Natural killer cell (primary cell): ENCODE results near the gene FHIT. TPM values are rescaled to one million over a fixed set of nuclear protein-coding genes. Genes with fewer than 3 reads are reported as not detected.

Experiments
- ATAC-seq, 3 donors: fragments of 150-1000 bp in 2 of 3; fragments of 200-7000 bp in 1 of 3; cut with Tn5 transposase; 1 replicate in 1 of 3; 2 replicates in 2 of 3; pipeline ENCODE4 v1.10.0; 2021; ENCODE audit warnings: mild to moderate bottlenecking in 2 of 3, moderate library complexity in 2 of 3
- DNase-seq, 2 donors: peaks; one replicate each; pipeline versions ENCODE4 v3.0.0 to v3.0.0-alpha.2; 2013 to 2021; ENCODE audit warnings: mixed read lengths in 1 of 2
- H3K27ac ChIP-seq: one replicate; pipeline ENCODE4 v1.5.1; 2013; ENCODE audit warnings: mild to moderate bottlenecking, low read length
- H3K27me3 ChIP-seq: one replicate; pipeline ENCODE4 v1.6.1; 2013; ENCODE audit warnings: low read length; ENCODE audit not compliant: control insufficient read depth, insufficient read depth
- H3K36me3 ChIP-seq: one replicate; pipeline ENCODE4 v1.6.1; 2013; ENCODE audit warnings: low read length; ENCODE audit not compliant: control insufficient read depth, insufficient read depth
- H3K4me1 ChIP-seq: one replicate; pipeline ENCODE4 v1.6.1; 2013; ENCODE audit warnings: low read length; ENCODE audit not compliant: control insufficient read depth, insufficient read depth
- H3K4me3 ChIP-seq: one replicate; pipeline ENCODE4 v1.5.1; 2013; ENCODE audit warnings: low read length
- H3K9me3 ChIP-seq: one replicate; pipeline ENCODE4 v1.6.1; 2013; ENCODE audit warnings: low read length; ENCODE audit not compliant: control insufficient read depth, insufficient read depth
- H3K27ac Mint-ChIP-seq, 2 donors: one replicate each; pipeline ENCODE4 v1.8.0; 2022; ENCODE audit warnings: mild to moderate bottlenecking in 2 of 2, mixed read lengths in 2 of 2, moderate library complexity in 1 of 2
- H3K27me3 Mint-ChIP-seq, 2 donors: one replicate each; pipeline ENCODE4 v1.8.0; 2022; ENCODE audit warnings: low read depth in 2 of 2, mixed read lengths in 2 of 2
- H3K36me3 Mint-ChIP-seq: one replicate; pipeline ENCODE4 v1.8.0; 2022; ENCODE audit warnings: mixed read lengths
- H3K4me1 Mint-ChIP-seq, 2 donors: one replicate each; pipeline ENCODE4 v1.8.0; 2022; ENCODE audit warnings: mixed read lengths in 2 of 2
- H3K4me3 Mint-ChIP-seq: one replicate; pipeline ENCODE4 v1.8.0; 2022; ENCODE audit warnings: mild to moderate bottlenecking, moderate library complexity, mixed read lengths
- H3K9me3 Mint-ChIP-seq, 2 donors: one replicate each; pipeline ENCODE4 v1.8.0; 2022; ENCODE audit warnings: mixed read lengths in 2 of 2
- CTCF ChIP-seq: fragments of 200-600 bp; IDR thresholded peaks from one replicate; pipeline ENCODE4 v1.8.0; 2022; ENCODE audit warnings: antibody characterized with exemption
- WGBS: methylation state at CpG from one replicate; pipeline ENCODE4 v1.1.7; 2013; ENCODE audit warnings: missing lambda C conversion rate; ENCODE audit not compliant: insufficient coverage; 5-methylcytosine and 5-hydroxymethylcytosine counted together
- intact Hi-C: fragments of 100-400 bp; cut with micrococcal nuclease; formaldehyde crosslinking; loops from one replicate; pipeline ENCODE4 v1.14.2; 2022
- total RNA-seq, 4 donors: library from RNA; stranded (reverse); fragments of 120-200 nt in 1 of 4; gene quantifications; one replicate each; pipeline versions ENCODE4 v1.2.3 to v1.2.4, GENCODE V29; 2013 to 2022

The FHIT gene
- total RNA-seq, 3 donors from 2014 or later (not counting 1 experiment from before 2014, with no cell fraction given): 2.7 to 6.1 (median 3.3) TPM

- no peaks in the 10 kb centered on the region for H3K4me1 ChIP-seq
- H3K27me3 Mint-ChIP-seq: no peaks in the 10 kb centered on the region
- intact Hi-C loops: no loop called here
- H3K27me3 ChIP-seq: no peaks in the 10 kb centered on the region
- no peak for TF ChIP-seq CTCF
- H3K4me3 Mint-ChIP-seq: no peak overlapping the region
- WGBS: 50% methylated on average over 2 of the region's 3 CpGs
- DNase-seq (peak in 1 of 2 donors; percentile 8), ATAC-seq (no peak)
- no peak overlapping the region for H3K4me3 ChIP-seq
- no peaks in the 10 kb centered on the region for H3K9me3 Mint-ChIP-seq
- peaks cover 7 to 8% of the 10 kb centered on the region in 2 donors for H3K4me1 Mint-ChIP-seq
- H3K9me3 ChIP-seq: no peaks in the 10 kb centered on the region
- no peaks in the 10 kb centered on the region for H3K36me3 Mint-ChIP-seq
- H3K27ac ChIP-seq: no peak overlapping the region
- no peak overlapping the region for H3K27ac Mint-ChIP-seq
- H3K36me3 ChIP-seq: no peaks in the 10 kb centered on the region
Observed at GRCh38 chr3:59895972-59896371, 1355.3 kb downstream of the FHIT start.

DNA sequence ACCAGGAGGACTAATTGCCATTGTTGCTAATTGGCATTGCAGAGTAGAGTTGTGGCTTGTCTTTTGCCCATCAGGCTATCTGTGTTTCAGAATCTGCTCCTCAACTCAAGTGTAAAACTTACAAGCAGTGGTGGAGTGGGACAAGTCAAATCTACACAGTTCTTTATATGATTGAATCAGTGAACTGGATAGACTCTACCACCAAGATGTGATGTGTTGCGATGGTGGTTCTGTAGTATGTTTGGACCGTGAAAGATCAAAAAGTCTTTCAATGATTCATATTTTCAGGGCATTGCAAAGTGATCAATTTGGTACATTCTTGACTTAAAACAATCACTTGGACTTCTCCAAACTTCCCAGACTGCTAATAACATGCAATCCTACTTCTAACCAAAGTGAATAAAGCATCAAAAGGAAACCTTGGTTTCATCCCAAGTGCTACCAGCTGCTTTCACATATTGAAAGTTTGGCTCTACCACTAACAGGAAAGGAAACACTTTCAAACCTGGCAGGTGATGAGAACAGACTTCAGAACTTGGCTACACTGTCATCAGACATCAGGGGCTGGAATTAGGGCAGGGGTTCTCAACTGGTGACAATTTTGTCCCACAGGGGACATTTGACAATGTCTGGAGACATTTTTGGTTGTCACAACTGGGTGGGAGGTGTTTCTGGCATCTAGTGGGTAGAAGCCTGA, 1356.7 kb downstream of the FHIT start:
- Mint-ChIP-seq H3K4me1 (peaks cover 7 to 8% of the 10 kb centered on the region in 2 donors), H3K27me3 (no peaks in the 10 kb centered on the region), H3K9me3 (no peaks in the 10 kb centered on the region), H3K36me3 (no peaks in the 10 kb centered on the region), H3K27ac (no peak overlapping the region), H3K4me3 (no peak overlapping the region)
- DNase-seq (no peak), ATAC-seq (no peak)
- TF ChIP-seq CTCF: no peak
- 100% methylated on average over 2 of the region's 2 CpGs for WGBS
- Histone ChIP-seq H3K4me3 (no peak overlapping the region), H3K4me1 (no peaks in the 10 kb centered on the region), H3K27me3 (no peaks in the 10 kb centered on the region), H3K36me3 (no peaks in the 10 kb centered on the region), H3K27ac (no peak overlapping the region), H3K9me3 (no peaks in the 10 kb centered on the region)
- intact Hi-C loops: no loop called here

GRCh38 chr3:59890639-59891038, 1360.6 kb downstream of the FHIT start:
- Mint-ChIP-seq H3K27me3 (no peaks in the 10 kb centered on the region), H3K4me1 (peaks cover 10 to 13% of the 10 kb centered on the region in 2 donors), H3K4me3 (no peak overlapping the region), H3K27ac (no peak overlapping the region), H3K9me3 (no peaks in the 10 kb centered on the region), H3K36me3 (no peaks in the 10 kb centered on the region)
- 100% methylated on average over 2 of the region's 3 CpGs for WGBS
- H3K27me3 ChIP-seq: no peaks in the 10 kb centered on the region
- no peak overlapping the region for H3K4me3 ChIP-seq
- DNase-seq (no peak), ATAC-seq (no peak)
- no peaks in the 10 kb centered on the region for H3K36me3 ChIP-seq
- peaks cover 7% of the 10 kb centered on the region for H3K4me1 ChIP-seq
- intact Hi-C loops: no loop called here
- H3K27ac ChIP-seq: no peak overlapping the region
- H3K9me3 ChIP-seq: no peaks in the 10 kb centered on the region
- TF ChIP-seq CTCF: no peak

- Histone ChIP-seq H3K36me3 (no peaks in the 10 kb centered on the region), H3K4me3 (no peak overlapping the region), H3K4me1 (peaks cover 13% of the 10 kb centered on the region), H3K9me3 (no peaks in the 10 kb centered on the region), H3K27me3 (no peaks in the 10 kb centered on the region), H3K27ac (no peak overlapping the region)
- Mint-ChIP-seq H3K27me3 (no peaks in the 10 kb centered on the region), H3K36me3 (no peaks in the 10 kb centered on the region), H3K4me1 (peaks cover 22 to 27% of the 10 kb centered on the region in 2 donors), H3K4me3 (no peak overlapping the region), H3K27ac (no peak overlapping the region), H3K9me3 (no peaks in the 10 kb centered on the region)
- intact Hi-C loops: no loop called here
- WGBS: 80% methylated on average over 1 of the region's 1 CpG
- TF ChIP-seq CTCF: no peak
- ATAC-seq (no peak), DNase-seq (no peak)
Observed at GRCh38 chr3:59886790-59887189, 1364.5 kb downstream of the FHIT start.
